NCI-H446 (cell line): Measurements from ENCODE around the gene CNNM3.
"Not testable (repeated sequence)": the region's sequence is repeated elsewhere in the genome, so short reads cannot be mapped to it uniquely, and the experiment has no call there.

Experiments used
- DNase-seq, 2 experiments: peaks; one replicate each; lab custom pipeline; 2025; lab: John Stamatoyannopoulos, UW

CNNM3 gene

DNA sequence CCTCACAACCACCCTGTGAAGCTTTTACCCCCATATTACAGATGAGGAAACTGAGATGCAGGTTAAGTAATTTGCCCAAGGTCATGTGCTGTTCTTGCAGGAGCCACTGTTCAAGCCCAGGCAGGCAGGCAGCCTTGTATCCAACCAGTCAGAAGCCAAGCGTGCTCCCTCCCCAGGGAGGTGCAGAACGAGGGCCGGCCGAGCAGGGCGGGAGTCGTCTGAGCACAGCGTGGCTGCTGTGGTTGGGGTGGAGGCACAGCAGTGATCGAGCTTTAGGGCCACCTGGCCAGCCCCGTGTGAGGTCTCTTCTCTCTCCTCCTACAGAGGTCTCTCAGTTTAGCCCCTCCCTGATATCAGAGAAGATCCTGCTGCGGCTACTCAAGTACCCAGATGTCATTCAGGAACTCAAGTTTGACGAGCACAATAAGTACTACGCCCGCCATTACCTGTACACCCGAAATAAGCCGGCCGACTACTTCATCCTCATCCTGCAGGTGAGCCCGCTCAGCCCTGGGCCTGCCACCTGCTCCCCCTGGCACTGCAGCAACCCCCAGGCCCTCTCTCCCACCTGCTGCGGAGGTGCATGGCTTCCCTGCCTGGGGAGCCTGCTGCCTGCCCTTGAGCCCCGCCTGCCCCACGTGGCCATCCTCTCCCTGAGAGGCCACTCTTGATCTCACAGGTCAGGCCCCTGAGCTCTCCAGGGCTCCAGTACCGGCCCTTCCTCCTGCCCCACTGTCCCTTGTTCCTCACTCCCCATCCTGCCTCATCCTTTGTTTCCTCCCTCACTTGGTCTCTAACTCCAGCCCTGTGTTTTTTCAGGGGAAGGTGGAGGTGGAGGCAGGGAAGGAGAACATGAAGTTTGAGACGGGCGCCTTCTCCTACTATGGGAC, 17.1 kb upstream of the CNNM3 start:
- DNase-seq = no peak

GRCh38 chr2:96799623-96799935, 16.5 kb upstream of the CNNM3 start:
- no peak for DNase-seq

DNA sequence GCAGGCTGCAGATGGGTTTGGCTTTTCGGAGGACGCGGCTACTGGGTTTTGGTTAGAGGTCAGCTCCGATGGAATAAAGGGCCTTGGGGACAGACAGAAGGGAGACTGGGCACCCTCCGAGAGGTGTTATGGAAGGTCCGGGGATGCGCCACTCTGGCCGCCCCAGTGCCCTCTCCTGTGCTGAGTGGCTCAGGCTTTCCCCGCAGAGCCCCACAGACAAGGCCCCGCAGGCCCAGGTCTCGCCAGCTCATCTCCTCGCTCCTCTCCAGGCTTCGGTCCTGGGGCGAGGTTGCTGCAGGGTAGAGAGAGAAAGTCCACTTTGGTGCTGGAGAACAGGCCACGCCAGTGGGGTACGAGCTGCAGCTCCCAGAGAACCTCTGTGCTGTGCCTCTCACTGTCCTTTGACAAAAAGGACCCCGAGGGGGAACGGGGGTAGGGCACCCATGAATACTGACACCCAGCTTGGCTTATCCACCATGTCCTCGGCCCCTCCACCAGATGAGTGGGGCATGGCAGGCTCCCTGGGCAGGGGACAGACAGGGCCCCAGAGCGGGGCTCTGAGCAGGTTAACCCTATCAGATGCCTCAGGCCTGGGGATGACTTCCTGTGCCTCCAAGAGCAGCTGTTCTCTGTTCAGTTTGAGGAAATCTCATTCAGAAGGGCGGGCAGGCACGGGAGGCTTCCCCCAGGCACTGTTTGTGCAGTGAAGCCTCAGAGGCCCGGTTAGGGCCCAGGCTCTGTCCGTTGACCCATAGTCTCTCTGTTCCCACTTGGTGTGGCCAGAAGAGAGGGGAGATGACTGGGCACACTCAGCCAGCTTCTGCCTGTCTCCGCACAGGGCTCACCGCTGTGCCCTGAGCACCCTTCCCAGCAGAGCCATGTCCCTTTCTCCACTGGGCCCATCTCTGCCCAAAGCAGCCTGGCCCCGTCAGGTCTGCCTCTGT, 15.7 kb upstream of the CNNM3 start:
- DNase-seq = no peak

DNA sequence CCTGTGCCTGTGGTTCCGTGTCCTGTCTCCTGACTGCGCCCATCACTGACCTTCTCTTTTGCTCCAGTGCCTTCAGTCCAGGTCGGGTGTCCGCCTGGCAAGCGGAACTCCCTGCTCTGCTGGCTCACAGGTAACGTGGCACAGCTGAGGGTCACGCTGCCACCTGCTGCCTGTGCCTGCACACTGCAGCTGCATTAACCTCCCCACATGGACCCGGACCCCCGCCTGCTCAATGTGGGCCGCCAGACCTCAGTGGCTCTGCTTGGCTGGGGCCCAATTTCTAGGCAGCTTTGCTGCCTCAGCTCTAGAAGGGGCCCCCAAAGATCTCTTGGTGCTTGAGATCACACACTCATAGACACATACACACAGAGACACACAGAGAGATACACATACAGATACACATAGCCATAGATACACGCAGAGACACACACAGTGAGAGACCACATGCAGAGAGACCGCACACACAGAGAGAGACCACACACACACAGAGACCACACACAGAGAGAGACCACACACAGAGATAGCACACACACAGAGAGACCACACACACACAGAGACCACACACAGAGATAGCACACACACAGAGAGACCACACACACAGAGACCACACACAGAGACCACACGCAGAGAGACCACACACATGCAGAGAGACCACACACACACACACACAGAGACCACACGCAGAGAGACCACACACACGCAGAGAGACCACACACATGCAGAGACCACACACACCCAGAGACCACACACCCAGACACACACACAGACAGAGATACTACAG, 14.9 kb upstream of the CNNM3 start:
- DNase-seq = peak in 1 of 2 experiments; percentile 31

GRCh38 chr2:96801786-96802595, 14.1 kb upstream of the CNNM3 start:
- no peak for DNase-seq

GRCh38 chr2:96802721-96803120, 13.3 kb upstream of the CNNM3 start:
- no peak for DNase-seq

DNA sequence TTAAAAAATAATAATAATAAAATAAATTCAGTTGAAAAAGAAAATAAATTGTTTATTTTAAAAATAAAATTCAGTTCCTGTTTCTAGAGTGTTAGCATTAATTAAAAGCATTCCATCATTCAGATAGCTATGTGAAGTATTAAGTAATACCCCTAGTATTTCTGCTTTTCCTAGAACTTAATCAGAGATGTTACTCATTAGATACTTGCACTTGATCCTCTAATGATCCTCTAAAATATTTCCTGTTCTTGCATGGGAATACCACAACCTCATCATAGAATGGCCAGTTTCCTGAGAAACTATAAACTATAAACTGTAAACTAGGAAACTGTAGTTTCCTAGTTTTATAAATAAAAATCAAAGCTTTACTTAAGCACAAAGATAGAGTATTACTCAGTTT, 11.1 kb upstream of the CNNM3 start:
- DNase-seq = no peak

- not testable (repeated sequence) for DNase-seq
Observed at GRCh38 chr2:96805946-96806345, 10.1 kb upstream of the CNNM3 start.

GRCh38 chr2:96806468-96807126, 9.5 kb upstream of the CNNM3 start:
- no peak for DNase-seq

DNA sequence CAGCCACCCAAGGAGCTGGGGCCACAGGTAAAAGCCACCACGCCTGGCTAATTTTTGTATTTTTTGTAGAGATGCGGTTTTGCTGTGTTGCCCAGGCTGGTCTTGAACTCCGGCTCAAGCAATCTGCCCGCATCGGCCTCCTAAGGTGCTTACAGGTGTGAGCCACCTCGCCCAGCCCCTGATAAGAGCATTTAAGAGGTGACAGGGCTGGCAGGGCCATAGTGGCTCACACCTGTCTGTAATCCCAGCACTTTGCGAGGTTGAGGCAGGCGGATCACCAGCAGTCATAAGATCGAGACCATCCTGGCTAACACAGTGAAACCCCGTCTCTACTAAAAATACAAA, 9.0 kb upstream of the CNNM3 start:
- no peak for DNase-seq

DNA sequence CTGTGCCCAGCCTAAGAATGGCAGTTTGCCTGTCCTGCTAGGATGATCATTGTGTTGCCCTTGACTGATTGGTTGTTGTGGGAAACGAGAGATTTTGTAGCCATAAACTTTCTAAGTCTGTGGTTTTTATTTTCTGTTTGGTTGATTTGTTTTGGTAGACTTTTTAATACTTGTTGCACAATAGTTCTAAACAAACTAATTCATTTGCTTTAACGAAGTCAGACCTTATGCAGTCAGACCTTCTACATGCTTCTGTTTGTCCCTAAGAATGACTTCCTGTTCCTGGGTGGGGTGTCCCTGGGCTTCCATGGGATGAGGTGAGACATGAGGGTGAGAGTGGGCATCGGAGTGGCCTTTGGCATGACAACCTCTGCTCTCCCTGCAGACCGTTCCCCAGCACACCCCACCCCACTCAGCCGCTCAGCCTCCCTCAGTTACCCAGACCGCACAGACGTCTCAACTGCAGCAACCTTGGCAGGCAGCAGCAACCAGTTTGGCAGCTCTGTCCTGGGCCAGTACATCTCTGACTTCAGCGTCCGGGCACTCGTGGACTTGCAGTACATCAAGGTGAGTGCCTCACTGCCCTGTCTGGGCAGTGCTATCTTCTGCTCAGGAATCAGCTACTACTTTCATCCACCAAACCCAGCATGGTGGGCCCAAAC, 7.8 kb upstream of the CNNM3 start:
- DNase-seq = no peak

GRCh38 chr2:96809216-96809882, 6.7 kb upstream of the CNNM3 start:
- DNase-seq = no peak

DNA sequence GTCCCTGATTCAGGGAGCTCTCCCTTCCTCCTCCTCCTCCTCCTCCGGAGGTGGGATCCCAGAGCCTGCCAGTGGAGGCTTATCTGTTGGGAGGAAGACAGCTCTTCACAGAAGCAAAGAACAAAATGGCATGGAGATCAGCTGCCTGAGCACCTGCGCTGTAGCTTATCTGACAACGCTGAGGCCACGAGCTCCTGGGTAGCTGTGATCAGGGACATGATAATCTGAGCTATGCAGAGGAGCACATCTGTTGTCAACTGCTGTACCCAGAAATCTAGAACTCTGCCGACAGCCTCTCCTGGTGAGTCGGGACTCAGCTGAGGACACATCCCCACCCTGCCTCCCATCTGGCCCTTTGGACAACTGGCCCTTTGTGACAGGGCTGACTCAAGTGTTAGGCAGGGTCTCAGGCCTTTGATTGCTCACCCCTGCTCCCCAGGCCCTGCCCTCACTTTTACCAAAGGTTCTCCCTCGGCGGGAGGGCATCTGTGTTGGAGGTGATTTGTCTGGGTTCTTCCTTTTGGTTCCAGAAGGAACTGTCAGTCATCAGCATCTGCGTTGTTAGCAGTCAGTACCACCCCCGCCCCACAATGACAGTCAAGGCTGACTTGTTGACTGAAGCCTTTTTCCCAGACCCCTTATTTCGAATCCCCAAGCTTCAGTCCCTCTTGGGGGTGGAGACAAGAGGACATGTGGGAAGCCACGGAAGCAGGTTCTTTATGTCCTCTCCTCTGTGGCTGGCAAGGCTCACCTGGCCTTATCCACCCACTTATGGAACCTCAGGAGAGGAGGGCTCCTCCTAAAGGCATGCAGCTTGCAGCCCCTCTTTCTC, 5.9 kb upstream of the CNNM3 start:
- DNase-seq = no peak

DNA sequence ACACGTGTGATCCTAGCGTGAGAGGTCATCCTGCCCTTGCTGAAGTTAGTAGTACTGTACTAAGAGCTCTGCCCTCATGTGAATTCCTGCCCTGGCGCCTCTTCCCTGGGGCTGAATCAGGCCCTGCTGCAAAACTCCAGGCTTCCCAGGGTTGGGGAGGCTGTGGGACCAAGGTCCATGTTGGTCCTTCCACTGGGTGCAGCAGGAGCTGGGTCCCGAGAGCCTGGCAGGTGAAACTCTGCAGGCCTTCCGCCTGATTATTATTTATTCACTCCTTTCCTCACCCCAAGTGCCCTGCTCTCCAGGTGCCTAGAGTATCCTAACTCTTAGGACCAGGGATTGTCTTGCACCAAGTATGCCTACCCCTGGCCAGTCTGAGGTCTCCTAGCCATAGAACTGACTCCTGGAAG, 5.3 kb upstream of the CNNM3 start:
- no peak for DNase-seq

GRCh38 chr2:96811917-96812316, 4.2 kb upstream of the CNNM3 start:
- DNase-seq = no peak

DNA sequence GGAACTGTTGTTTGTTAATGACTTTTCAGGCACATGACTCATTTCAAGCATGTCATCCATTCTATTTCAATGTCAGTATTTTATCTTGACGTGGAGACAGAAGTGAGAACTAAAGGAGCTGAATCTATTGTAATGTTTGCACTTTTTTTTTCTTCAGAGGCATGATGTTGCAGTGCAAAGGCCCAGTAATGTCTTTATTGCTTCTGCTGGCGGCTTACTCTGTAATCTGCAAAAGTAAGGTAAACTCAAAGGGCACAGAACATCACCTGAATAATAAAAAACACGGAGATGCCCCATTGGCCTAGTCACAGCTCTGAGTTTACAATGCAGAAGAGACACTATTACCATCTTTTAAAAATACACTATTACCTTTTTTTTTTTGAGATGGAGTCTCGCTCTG, 2.4 kb upstream of the CNNM3 start:
- no peak for DNase-seq

DNA sequence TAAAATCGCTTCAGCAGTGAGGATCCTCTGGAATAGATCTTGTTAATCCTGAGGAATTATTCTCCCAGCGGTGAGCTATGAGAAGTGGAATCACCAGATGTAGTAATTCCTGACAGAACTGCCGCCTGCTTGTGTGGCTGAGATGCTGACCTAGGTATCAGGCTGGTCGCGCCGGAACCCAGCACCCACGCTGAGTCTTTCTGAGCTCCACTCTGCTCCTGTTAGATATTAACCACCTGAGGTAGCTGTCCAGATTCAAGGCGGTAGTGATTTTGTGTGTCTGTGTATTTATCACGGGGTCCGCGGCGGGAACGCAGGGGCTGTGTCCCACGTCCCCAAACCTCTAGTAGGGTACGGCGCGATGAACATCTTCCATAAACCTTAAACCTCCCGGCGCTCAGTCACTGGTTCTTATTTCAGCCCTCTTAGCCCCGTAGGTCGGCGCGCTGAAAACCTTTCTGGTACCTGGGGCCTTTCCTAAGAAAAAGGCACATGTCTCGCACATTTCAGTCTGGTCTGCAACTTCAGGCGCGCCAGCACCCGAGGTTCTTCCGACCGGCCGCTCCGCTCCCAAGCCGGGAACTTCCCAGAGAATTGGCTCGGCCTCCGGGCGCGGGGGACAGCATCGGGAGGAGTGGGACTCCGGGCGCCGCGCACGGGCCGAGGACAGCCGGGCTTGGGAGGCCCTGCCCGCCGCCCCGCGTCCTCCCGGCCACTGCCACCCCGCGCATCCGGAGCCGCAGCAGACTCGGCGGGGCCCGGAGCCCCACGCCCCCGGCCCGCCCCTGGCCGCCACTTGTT, 542 bp upstream of the CNNM3 start:
- no peak for DNase-seq
